Activated naive CD4-positive, alpha-beta T cell treated with anti-CD3 and anti-CD28 coated beads, Interleukin-2, amount 10 ng/mL, durations not matched to agents 5 hours and 36 hours (primary cell): Measurements from ENCODE around the gene CATSPERE. TPM values are rescaled to one million over a fixed set of nuclear protein-coding genes. Genes with fewer than 3 reads are reported as not detected.

Experiments used
- total RNA-seq, 2 experiments: library from RNA; stranded (reverse); gene quantifications; one replicate each; pipeline ENCODE4 v1.2.3, GENCODE V29; 2021

Gene CATSPERE, protein sequence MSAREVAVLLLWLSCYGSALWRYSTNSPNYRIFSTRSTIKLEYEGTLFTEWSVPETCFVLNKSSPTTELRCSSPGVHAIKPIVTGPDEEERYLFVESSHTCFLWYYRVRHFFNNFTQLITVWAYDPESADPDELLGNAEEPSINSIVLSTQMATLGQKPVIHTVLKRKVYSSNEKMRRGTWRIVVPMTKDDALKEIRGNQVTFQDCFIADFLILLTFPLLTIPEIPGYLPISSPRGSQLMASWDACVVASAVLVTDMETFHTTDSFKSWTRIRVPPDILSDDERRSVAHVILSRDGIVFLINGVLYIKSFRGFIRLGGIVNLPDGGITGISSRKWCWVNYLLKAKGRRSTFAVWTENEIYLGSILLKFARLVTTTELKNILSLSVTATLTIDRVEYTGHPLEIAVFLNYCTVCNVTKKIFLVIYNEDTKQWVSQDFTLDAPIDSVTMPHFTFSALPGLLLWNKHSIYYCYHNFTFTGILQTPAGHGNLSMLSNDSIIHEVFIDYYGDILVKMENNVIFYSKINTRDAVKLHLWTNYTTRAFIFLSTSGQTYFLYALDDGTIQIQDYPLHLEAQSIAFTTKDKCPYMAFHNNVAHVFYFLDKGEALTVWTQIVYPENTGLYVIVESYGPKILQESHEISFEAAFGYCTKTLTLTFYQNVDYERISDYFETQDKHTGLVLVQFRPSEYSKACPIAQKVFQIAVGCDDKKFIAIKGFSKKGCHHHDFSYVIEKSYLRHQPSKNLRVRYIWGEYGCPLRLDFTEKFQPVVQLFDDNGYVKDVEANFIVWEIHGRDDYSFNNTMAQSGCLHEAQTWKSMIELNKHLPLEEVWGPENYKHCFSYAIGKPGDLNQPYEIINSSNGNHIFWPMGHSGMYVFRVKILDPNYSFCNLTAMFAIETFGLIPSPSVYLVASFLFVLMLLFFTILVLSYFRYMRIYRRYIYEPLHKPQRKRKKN
- total RNA-seq = under 1 TPM; 0.58 to 0.83 TPM

DNA sequence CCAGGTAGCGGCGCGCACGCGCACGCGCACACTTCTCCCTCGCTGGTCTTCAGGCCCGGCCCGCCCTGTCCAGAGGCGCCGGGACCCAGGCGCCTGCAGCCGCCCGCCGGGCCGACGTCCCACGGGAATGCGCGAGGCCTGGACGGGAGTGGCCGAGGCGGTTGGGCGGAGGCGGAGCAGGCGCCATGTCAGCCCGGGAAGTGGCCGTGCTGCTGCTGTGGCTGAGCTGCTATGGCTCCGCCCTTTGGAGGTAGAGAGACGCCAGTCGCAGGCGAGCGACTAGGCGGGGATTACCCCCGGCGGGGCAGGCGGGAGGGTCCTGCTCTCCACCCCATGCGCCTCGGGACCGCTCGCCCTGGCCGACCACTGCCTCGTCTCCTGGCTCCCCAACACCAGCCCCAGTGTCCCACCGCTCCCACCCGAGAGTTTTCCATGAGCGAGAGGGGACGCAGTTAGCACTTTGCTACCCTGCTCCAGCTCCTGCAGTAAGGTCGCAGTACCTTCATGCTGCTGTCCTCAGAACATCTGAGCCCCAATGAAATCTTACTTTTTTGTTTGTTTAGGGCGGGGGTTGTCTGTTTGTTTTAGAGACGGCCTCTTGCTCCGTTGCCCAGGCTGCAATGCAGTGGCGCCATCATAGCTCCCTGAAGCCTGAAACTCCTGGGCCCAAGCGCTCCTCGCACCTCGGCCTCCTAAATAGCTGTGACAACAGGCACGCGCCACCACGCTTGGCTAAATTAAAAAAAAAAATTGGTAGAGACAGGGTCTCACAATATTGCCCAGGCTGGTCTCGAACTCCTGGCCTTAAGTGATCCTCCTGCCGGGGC is at the start of gene CATSPERE:
TSS of gene CATSPERE (plus strand) at position 29 of the 827 bp plus-strand sequence. CDS start at position 186, 157 bp downstream.

DNA sequence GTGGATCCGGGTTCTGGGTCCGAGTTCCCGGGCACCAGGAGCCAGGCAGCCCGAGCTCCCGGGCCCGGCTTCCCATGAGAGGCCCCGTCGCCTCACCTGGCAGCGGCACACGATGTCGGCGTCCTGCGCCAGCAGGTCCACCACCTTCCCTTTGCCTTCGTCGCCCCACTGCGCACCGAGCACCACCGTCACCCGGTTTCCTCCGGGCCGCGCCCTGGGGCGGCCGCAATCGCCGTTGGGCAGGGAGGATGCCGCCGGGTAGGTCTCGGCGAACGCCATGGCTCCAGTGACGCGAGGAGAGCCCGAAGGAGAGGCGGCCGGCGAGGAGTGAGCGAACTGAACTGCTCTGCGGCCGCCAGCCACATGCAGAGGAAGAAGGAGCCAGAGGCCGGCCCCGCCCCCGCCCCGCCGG is 9.5 kb upstream of the CATSPERE start, which contains the start of gene ADSS2:
TSS of gene ADSS2 (minus strand) at position 371 of the 412 bp plus-strand sequence. CDS start at position 279, 92 bp downstream.

DNA sequence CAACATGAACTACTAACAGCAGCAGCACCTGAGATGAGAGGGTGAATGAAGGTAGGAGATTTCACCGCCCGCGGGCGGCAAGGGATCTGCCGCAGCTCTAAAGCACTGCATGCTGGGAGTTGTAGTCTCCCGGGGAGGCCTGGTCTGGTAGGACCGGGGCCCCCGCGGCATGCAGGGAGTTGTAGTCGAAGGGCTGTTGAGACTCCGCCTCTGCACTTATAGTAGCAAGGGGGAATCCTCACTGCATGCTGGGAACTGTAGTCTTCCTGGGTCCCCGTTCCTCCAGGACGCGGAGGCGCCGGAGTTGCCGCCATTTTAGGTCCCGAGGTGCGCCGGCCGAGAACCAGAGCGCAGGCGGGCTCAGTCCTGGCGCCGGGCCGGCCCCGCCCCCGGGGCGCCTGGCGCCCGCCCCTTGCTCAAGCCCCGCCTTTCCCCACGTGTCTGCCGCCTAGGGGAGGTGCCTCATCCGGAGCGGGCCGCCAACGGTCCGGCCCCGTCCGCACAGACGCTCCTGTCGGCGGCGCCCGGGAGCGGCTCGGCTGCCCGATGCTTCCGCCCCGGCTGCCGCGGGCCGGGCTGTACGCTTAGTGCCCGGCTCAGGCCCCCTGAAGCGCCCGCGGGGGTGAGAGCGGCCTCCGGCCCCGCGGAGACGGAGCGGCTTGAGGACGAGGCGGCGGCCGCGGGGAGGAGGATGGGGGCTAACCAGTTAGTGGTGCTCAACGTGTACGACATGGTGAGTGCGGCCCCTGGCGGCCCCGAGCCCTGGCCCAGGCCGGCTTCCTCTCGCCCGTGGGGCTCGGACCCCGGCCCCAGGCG is 191.8 kb downstream of the CATSPERE start, which contains the start of gene DESI2:
TSS of gene DESI2 (plus strand) at position 504 of the 816 bp plus-strand sequence. CDS start at position 692, 188 bp downstream.

Other genes starting within 250 kb of the CATSPERE start
- gene ADSS2, start 9.4 kb upstream of the CATSPERE start, total RNA-seq = 10 to 100 TPM; 47.9 to 49.7 TPM
- 10 to 100 TPM; 28.8 to 28.9 TPM for gene DESI2, start 191.9 kb downstream of the CATSPERE start, total RNA-seq